Heart right ventricle (tissue), 16 donors: Measurements from ENCODE around the gene OR13J1. TPM values are rescaled to one million over a fixed set of nuclear protein-coding genes. Genes with fewer than 3 reads are reported as not detected.

Experiments
- ATAC-seq, 8 donors: fragments of 200-7000 bp; cut with Tn5 transposase; one replicate each; pipeline ENCODE4 v1.9.1; 2020; ENCODE audit warnings: mild to moderate bottlenecking in 8 of 8, moderate library complexity in 8 of 8, moderate number of reproducible peaks in 1 of 8
- DNase-seq, 2 donors: peaks; one replicate each; pipeline ENCODE4 v3.0.0-alpha.2; 2020
- H3K27ac ChIP-seq, 10 donors: fragments of 200-600 bp; sonication (generic) in 2 of 10; one replicate each; pipeline versions ENCODE4 v1.5.0 to v1.8.0; 2020 to 2022; ENCODE audit warnings: mild to moderate bottlenecking in 3 of 10
- H3K27me3 ChIP-seq, 7 donors: fragments of 200-600 bp; one replicate each; pipeline ENCODE4 v1.8.0; 2021 to 2022; ENCODE audit warnings: mild to moderate bottlenecking in 2 of 7
- H3K36me3 ChIP-seq, 9 donors: fragments of 200-600 bp; sonication (generic) in 1 of 9; one replicate each; pipeline versions ENCODE4 v1.5.0 to v1.8.0; 2020 to 2022; ENCODE audit warnings: mild to moderate bottlenecking in 2 of 9
- H3K4me1 ChIP-seq, 9 donors: fragments of 200-600 bp; sonication (generic) in 1 of 9; one replicate each; pipeline versions ENCODE4 v1.5.0 to v1.8.0; 2020 to 2022; ENCODE audit warnings: mild to moderate bottlenecking in 4 of 9
- H3K4me3 ChIP-seq, 10 donors: fragments of 200-600 bp; sonication (generic) in 2 of 10; one replicate each; pipeline versions ENCODE4 v1.5.0 to v1.8.0; 2020 to 2022; ENCODE audit warnings: mild to moderate bottlenecking in 7 of 10, moderate library complexity in 2 of 10
- H3K9me3 ChIP-seq, 11 donors: fragments of 200-600 bp in 10 of 11; sonication (generic) in 2 of 11; one replicate each; pipeline versions ENCODE4 v1.5.0 to v1.8.0; 2013 to 2022; ENCODE audit warnings: mild to moderate bottlenecking in 2 of 11, control low read depth in 1 of 11, moderate library complexity in 1 of 11
- CTCF ChIP-seq, 9 donors: fragments of 200-600 bp; sonication (generic) in 2 of 9; IDR thresholded peaks; one replicate each; pipeline versions ENCODE4 v1.5.0 to v1.8.0; 2021 to 2022; ENCODE audit warnings: antibody characterized with exemption in 9 of 9, mild to moderate bottlenecking in 5 of 9, moderate library complexity in 1 of 9
- WGBS, 2 donors: extraction: QIAGEN DNeasy Blood & Tissue Kit; methylation state at CpG; one replicate each; pipeline ENCODE4 v1.1.7; 2013; ENCODE audit warnings: inconsistent platforms in 1 of 2; 5-methylcytosine and 5-hydroxymethylcytosine counted together
- intact Hi-C, 10 donors: fragments of 100-400 bp; cut with DNase I; formaldehyde crosslinking; loops; one replicate each; pipeline versions ENCODE4 v1.11.1 to v1.14.2; 2022
- polyA plus RNA-seq, 2 donors: library from polyadenylated mRNA; stranded (reverse); fragments of 200-250 nt; gene quantifications; one replicate each; pipeline ENCODE4 v1.2.3, GENCODE V29; 2013
- total RNA-seq, 10 donors: library from RNA; stranded (reverse); fragmentation: NEBNext Ultra II Directional in 3 of 10; extraction: Animal tissue kit (Norgen Biotek cat#: 25700) in 3 of 10; gene quantifications; one replicate each; pipeline versions ENCODE4 v1.2.1 to v1.2.4, GENCODE V29; 2021 to 2023
- donor health status: Arrhythmogenic right ventricular cardiomyopathy.
- donor health status: ischemic (EF 13 %, LVEDD 7.1; RV severe dilation, severe dysfunction).
- donor health status: healthy with polysubstance abuse.
- donor health status: DM: no; HTN: yes; CAD: no.
- donor health status: DM: no; HTN: no; CAD: no.
- donor health status: ischemic (EF 25% LVEDD 6.9; RV normal size, moderate dysfunction).
- donor health status: ischemic (EF 25% LVEDD 5.7; RV mildly dilated, moderate dysfunction).
- donor health status: healthy.
- donor health status: DM: yes; HTN: yes; CAD: no.
- donor health status: Ischemic cardiomyopathy.
- donor health status: ischemic (EF 35%, LVEDD 5.7; RV mildly dilated, moderate dysfunction).
- donor health status: nonischemic (EF 11% LVEDD 7.7; RV severe dilation, severe dysfunction).
- donor health status: DM: yes; HTN: yes; CAD: no.
- donor health status: PGD.
- donor health status: ischemic (EF 29% LVEDD 5.4; RV normal size, mild dysfunction).
- donor health status: nonischemic (EF 23%, LVEDD 6.1; RV moderate dilation, normal function).

The OR13J1 gene
- total and polyA plus RNA-seq, 12 donors, result not detected

- Histone ChIP-seq H3K36me3 (no peaks in the 10 kb centered on the region), H3K27me3 (peaks cover 0 to 30% (median 8%) of the 10 kb centered on the region in 7 donors), H3K9me3 (no peaks in the 10 kb centered on the region), H3K4me3 (no peak overlapping the region), H3K27ac (no peak overlapping the region), H3K4me1 (peaks cover 0 to 14% (median 0%) of the 10 kb centered on the region in 9 donors)
- ATAC-seq, result no peak
- TF ChIP-seq CTCF (IDR thresholded peaks at IDR 0.05), result no peak
- DNase-seq, result no peak
- intact Hi-C loops, result no loop called here
- WGBS, 2 donors, result 93% methylated on average over 4 of the region's 4 CpGs
Observed at GRCh38 chr9:35867538-35867937, 2.7 kb downstream of the OR13J1 start.

GRCh38 chr9:35864695-35865255 lies 5.4 kb downstream of the OR13J1 start:
- H3K9me3 ChIP-seq, result no peaks in the 10 kb centered on the region
- 90 to 93% methylated on average over 8 of the region's 8 CpGs for WGBS, 2 donors
- no peak for TF ChIP-seq CTCF (IDR thresholded peaks at IDR 0.05)
- ATAC-seq (no peak), DNase-seq (no peak)
- peaks cover 0 to 18% (median 0%) of the 10 kb centered on the region in 9 donors for H3K4me1 ChIP-seq
- intact Hi-C loops, result no loop called here
- H3K4me3 ChIP-seq, result no peak overlapping the region
- H3K27ac ChIP-seq, result no peak overlapping the region
- H3K27me3 ChIP-seq, result peaks cover 0 to 48% (median 9%) of the 10 kb centered on the region in 7 donors
- no peaks in the 10 kb centered on the region for H3K36me3 ChIP-seq

GRCh38 chr9:35863583-35863982 lies 6.6 kb downstream of the OR13J1 start:
- DNase-seq, result no peak
- intact Hi-C loops, result no loop called here
- Histone ChIP-seq H3K27ac (no peak overlapping the region), H3K4me3 (no peak overlapping the region), H3K36me3 (no peaks in the 10 kb centered on the region), H3K4me1 (peaks cover 0 to 30% (median 0%) of the 10 kb centered on the region in 9 donors), H3K27me3 (peaks cover 0 to 60% (median 5%) of the 10 kb centered on the region in 7 donors), H3K9me3 (no peaks in the 10 kb centered on the region)
- TF ChIP-seq CTCF (IDR thresholded peaks at IDR 0.05), result no peak
- ATAC-seq, result peak in 1 of 8 donors; percentile 26
- 69 to 82% methylated on average over 8 of the region's 8 CpGs for WGBS, 2 donors

- ATAC-seq (no peak), DNase-seq (no peak)
- Histone ChIP-seq H3K4me1 (peaks cover 0 to 30% (median 0%) of the 10 kb centered on the region in 9 donors), H3K27ac (no peak overlapping the region), H3K4me3 (no peak overlapping the region), H3K27me3 (peaks cover 0 to 64% (median 5%) of the 10 kb centered on the region in 7 donors), H3K36me3 (no peaks in the 10 kb centered on the region), H3K9me3 (no peaks in the 10 kb centered on the region)
- WGBS, 2 donors, result 86 to 88% methylated on average over 4 of the region's 4 CpGs
- intact Hi-C loops, result no loop called here
- TF ChIP-seq CTCF (IDR thresholded peaks at IDR 0.05), result no peak
Observed at GRCh38 chr9:35862328-35862727, 7.9 kb downstream of the OR13J1 start.
